Small intestine (tissue), 16 donors: ENCODE measurements around the gene SNX25. TPM values are rescaled to one million over a fixed set of nuclear protein-coding genes. Genes with fewer than 3 reads are reported as not detected.
A peak's percentile ranks its signal among the peaks of the same experiment; 100 is the strongest.

Experiments
- DNase-seq, 2 donors: peaks; one replicate each; pipeline versions ENCODE4 v3.0.0 to v3.0.0-alpha.2; 2013
- FAIRE-seq: peaks from 2 replicates; lab custom pipeline; 2012; peaks lifted over from hg19 to GRCh38; lab: Jason Lieb, UNC
- H3K27ac ChIP-seq, 3 donors: one replicate each; pipeline ENCODE4 v1.5.1; 2013; ENCODE audit warnings: low read length in 2 of 3, mild to moderate bottlenecking in 2 of 3, control low read depth in 1 of 3, inconsistent platforms in 1 of 3, low read depth in 1 of 3, moderate library complexity in 1 of 3
- H3K27me3 ChIP-seq, 3 donors: one replicate each; pipeline ENCODE4 v1.6.1; 2013; ENCODE audit warnings: low read length in 3 of 3, inconsistent platforms in 1 of 3; ENCODE audit not compliant: control insufficient read depth in 3 of 3, insufficient read depth in 3 of 3
- H3K36me3 ChIP-seq, 3 donors: one replicate each; pipeline ENCODE4 v1.6.1; 2013; ENCODE audit warnings: low read length in 3 of 3, inconsistent platforms in 1 of 3, low read depth in 1 of 3, mild to moderate bottlenecking in 1 of 3, moderate library complexity in 1 of 3; ENCODE audit not compliant: control insufficient read depth in 3 of 3, insufficient read depth in 2 of 3
- H3K4me1 ChIP-seq, 3 donors: one replicate each; pipeline ENCODE4 v1.6.1; 2013; ENCODE audit warnings: low read length in 2 of 3, inconsistent platforms in 1 of 3, low read depth in 1 of 3, mild to moderate bottlenecking in 1 of 3, moderate library complexity in 1 of 3; ENCODE audit not compliant: control insufficient read depth in 3 of 3, insufficient read depth in 2 of 3
- H3K4me3 ChIP-seq, 3 donors: one replicate each; pipeline ENCODE4 v1.5.1; 2013; ENCODE audit warnings: low read length in 3 of 3, control low read depth in 1 of 3, inconsistent platforms in 1 of 3, low read depth in 1 of 3, mild to moderate bottlenecking in 1 of 3, moderate library complexity in 1 of 3
- H3K9me3 ChIP-seq, 2 donors: one replicate each; pipeline ENCODE4 v1.6.1; 2013; ENCODE audit warnings: low read depth in 1 of 2, low read length in 1 of 2; ENCODE audit not compliant: control insufficient read depth in 2 of 2, insufficient read depth in 1 of 2
- WGBS, 3 donors: extraction: QIAGEN DNeasy Blood & Tissue Kit; methylation state at CpG; one replicate each; pipeline ENCODE4 v1.1.7; 2013; 5-methylcytosine and 5-hydroxymethylcytosine counted together
- long read RNA-seq, 10 donors: transcript quantifications; one replicate each; lab custom pipeline, GENCODE V29; 2026
- polyA plus RNA-seq, 4 donors: library from polyadenylated mRNA; stranded (reverse) in 3 of 4; unstranded in 1 of 4; fragments of 200-250 nt in 3 of 4; fragments of 120-200 nt in 1 of 4; gene quantifications; one replicate each; pipeline versions ENCODE4 v1.2.1 to v1.2.3, GENCODE V29; 2013
- donor health status: healthy with polysubstance abuse.
- donor health status: control.
- donor health status: control.
- donor health status: Bipolar disorder and iron deficiency.
- donor health status: healthy.

The SNX25 gene
- 10 to 100 TPM in 1 of 4 donors, 1 to 10 TPM in 3; 1.9 to 12.6 (median 3.7) TPM for polyA plus RNA-seq
- long read RNA-seq, donor 1, partial matches to known transcripts: 0 of 2 reads
- long read RNA-seq, donor 1, other reads (novel, unspliced or antisense): 0 of 2 reads
- long read RNA-seq, donor 2: 0 reads
- long read RNA-seq, donor 3, partial matches to known transcripts: 0 of 2 reads
- long read RNA-seq, donor 3, other reads (novel, unspliced or antisense): 0 of 2 reads
- long read RNA-seq, donor 4: 0 reads
- long read RNA-seq, donor 5: 0 reads
- long read RNA-seq, donor 6: 0 reads
- long read RNA-seq, donor 7, partial matches to known transcripts: 0 of 1 reads
- long read RNA-seq, donor 7, other reads (novel, unspliced or antisense): 0 of 1 reads
- long read RNA-seq, donor 8: 0 reads
- long read RNA-seq, donor 9, partial matches to known transcripts: 0 of 2 reads
- long read RNA-seq, donor 9, other reads (novel, unspliced or antisense): 0 of 2 reads
- long read RNA-seq, donor 10, partial matches to known transcripts: 0 of 2 reads
- long read RNA-seq, donor 10, other reads (novel, unspliced or antisense): 0 of 2 reads

- 1% methylated on average over 38 to 72 of the region's 72 CpGs for WGBS, 3 donors
- H3K36me3 ChIP-seq: peaks cover 0 to 4% (median 0%) of the 10 kb centered on the region in 3 donors
Measured at GRCh38 chr4:185209031-185209851, at the start of gene SNX25. Gene SNX25, plus strand, starts transcription at chr4:185209598. Its CDS starts 229 bp downstream, at chr4:185209827.

DNA sequence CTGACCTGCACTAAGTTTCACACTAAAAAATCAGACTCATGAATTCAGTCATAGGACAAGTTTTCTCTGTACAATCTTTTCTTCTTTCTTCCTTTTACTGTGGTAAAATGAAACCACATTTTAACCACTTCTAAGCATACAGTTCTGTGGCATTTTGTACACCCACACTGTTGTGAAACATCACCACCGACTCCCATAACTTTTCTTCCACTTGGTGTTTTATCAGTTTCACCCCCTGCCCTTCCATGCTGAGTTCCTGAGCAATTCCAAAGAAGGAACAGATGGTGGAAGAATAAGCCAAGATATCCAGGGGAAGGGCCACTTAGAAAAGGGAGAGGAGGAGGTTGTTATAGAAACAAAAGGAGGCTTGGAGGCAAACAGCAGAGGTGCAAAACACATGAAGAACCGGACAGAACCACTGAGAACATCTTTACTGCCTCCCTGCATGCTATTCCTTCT, 43.8 kb upstream of the SNX25 start:
- Histone ChIP-seq H3K27me3 (no peaks in the 10 kb centered on the region), H3K4me1 (no peaks in the 10 kb centered on the region), H3K27ac (no peak overlapping the region), H3K9me3 (no peaks in the 10 kb centered on the region), H3K4me3 (no peak overlapping the region), H3K36me3 (peaks cover 2 to 32% (median 6%) of the 10 kb centered on the region in 3 donors)
- FAIRE-seq: no peak
- DNase-seq: peak in 1 of 2 donors; percentile 20
- 45 to 77% (median 54%) methylated on average over 2 of the region's 2 CpGs for WGBS, 3 donors

More at GRCh38 chr4:185209031-185209851, at the start of gene SNX25:
- H3K4me3 ChIP-seq: peak within 1 kb of the TSS; percentile 64 to 90 (median 79)
- H3K9me3 ChIP-seq: no peaks in the 10 kb centered on the region
- peak within 1 kb of the TSS; percentile 53 to 86 (median 71) for H3K27ac ChIP-seq
- DNase-seq (peak; percentile 80 to 95), FAIRE-seq (no peak)
- H3K4me1 ChIP-seq: peaks cover 2 to 20% (median 5%) of the 10 kb centered on the region in 3 donors
- H3K27me3 ChIP-seq: no peaks in the 10 kb centered on the region

- H3K27ac ChIP-seq: no peak overlapping the region
- no peak for FAIRE-seq
- no peaks in the 10 kb centered on the region for H3K9me3 ChIP-seq
- peaks cover 0 to 39% (median 6%) of the 10 kb centered on the region in 3 donors for H3K36me3 ChIP-seq
- WGBS, 3 donors: 81 to 94% (median 83%) methylated on average over 9 of the region's 9 CpGs
- H3K27me3 ChIP-seq: no peaks in the 10 kb centered on the region
- H3K4me1 ChIP-seq: no peaks in the 10 kb centered on the region
- H3K4me3 ChIP-seq: no peak overlapping the region
- DNase-seq: no peak
Measured at GRCh38 chr4:185167234-185167633, 42.2 kb upstream of the SNX25 start.

DNA sequence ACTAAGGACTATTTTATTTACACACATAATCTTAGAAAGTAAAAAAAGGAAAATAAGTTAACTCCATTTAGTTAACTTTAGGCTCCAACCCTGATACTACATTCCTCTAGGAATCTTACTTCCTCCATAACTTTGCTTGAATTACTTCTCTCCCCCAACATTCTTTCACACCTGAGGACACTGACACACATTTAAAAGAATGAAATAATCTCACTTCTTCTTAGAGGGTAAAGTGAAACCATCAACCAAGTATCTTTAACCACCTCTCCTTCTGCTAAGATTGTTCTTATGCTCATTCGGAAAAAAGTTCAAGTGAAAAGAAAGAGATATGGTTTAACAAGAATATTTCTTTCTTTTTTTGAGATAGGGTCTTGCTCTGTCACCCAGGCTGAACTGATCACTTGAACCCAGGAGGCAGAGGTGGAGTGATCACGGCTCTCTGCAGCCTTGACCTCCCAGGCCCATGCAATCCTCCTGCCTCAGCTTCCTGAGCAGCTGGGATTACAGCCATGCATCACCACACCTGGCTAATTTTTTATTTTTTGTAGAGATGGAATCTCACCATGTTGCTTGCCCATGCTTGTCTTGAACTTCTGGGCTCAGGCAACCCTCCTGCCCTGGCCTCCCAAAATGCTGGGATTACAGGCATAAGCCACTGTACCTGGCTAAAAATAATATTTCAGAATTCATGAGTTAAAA, 37.9 kb upstream of the SNX25 start:
- Histone ChIP-seq H3K27ac (no peak overlapping the region), H3K9me3 (no peaks in the 10 kb centered on the region), H3K36me3 (peaks cover 0 to 35% (median 3%) of the 10 kb centered on the region in 3 donors), H3K4me3 (no peak overlapping the region), H3K4me1 (no peaks in the 10 kb centered on the region), H3K27me3 (no peaks in the 10 kb centered on the region)
- WGBS, 3 donors: 84 to 90% (median 88%) methylated on average over 2 of the region's 2 CpGs
- no peak for DNase-seq
- FAIRE-seq: no peak

- H3K36me3 ChIP-seq: peaks cover 0 to 15% (median 0%) of the 10 kb centered on the region in 3 donors
- no peaks in the 10 kb centered on the region for H3K27me3 ChIP-seq
- H3K27ac ChIP-seq: no peak overlapping the region
- H3K9me3 ChIP-seq: no peaks in the 10 kb centered on the region
- no peak for DNase-seq
- H3K4me1 ChIP-seq: no peaks in the 10 kb centered on the region
- no peak overlapping the region for H3K4me3 ChIP-seq
- WGBS, 3 donors: 84 to 88% (median 86%) methylated on average over 3 of the region's 3 CpGs
- FAIRE-seq: no peak
Measured at GRCh38 chr4:185179488-185179887, 29.9 kb upstream of the SNX25 start.

DNA sequence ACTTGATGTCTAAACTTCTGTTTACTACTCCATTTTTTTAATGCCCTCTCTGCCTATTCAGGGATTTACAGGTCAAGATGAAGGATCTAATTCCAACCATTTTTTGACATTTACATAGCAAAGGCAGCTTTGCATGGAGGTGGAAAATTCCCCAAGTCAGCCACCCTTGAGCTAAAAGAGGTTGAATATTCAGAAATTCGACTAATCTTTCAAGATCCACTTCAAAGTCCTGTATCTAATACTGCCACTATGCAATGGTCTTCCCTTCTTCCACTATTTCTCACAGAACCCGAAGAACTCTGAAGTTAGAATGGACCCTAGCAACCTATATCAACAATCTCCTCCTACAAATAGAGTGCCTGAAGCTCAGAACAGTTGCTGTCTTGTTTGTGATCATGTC, 27.2 kb upstream of the SNX25 start:
- Histone ChIP-seq H3K27me3 (no peaks in the 10 kb centered on the region), H3K4me1 (no peaks in the 10 kb centered on the region), H3K9me3 (no peaks in the 10 kb centered on the region), H3K4me3 (no peak overlapping the region), H3K36me3 (peaks cover 0 to 8% (median 0%) of the 10 kb centered on the region in 3 donors), H3K27ac (no peak overlapping the region)
- WGBS, 3 donors: 77 to 81% (median 78%) methylated on average over 2 of the region's 2 CpGs
- DNase-seq (no peak), FAIRE-seq (no peak)

- Histone ChIP-seq H3K27ac (no peak overlapping the region), H3K9me3 (no peaks in the 10 kb centered on the region), H3K27me3 (no peaks in the 10 kb centered on the region), H3K36me3 (peaks cover 0 to 11% (median 0%) of the 10 kb centered on the region in 3 donors), H3K4me1 (no peaks in the 10 kb centered on the region), H3K4me3 (no peak overlapping the region)
- FAIRE-seq: no peak
- WGBS, 3 donors: 44 to 47% (median 44%) methylated on average over 6 of the region's 6 CpGs
- DNase-seq: peak; percentile 88 to 90
Measured at GRCh38 chr4:185183622-185184281, 25.6 kb upstream of the SNX25 start.
